ES-I3 (cell line): Measurements from ENCODE around the gene CYP4F12.

ENCODE experiments used
- H3K36me3 ChIP-seq: 2 replicates; pipeline ENCODE4 v1.6.1; 2013; ENCODE audit warnings: mild to moderate bottlenecking, low read length, control low read depth, moderate library complexity; ENCODE audit not compliant: insufficient read depth
- H3K4me1 ChIP-seq: 2 replicates; pipeline ENCODE4 v1.6.1; 2013; ENCODE audit warnings: mild to moderate bottlenecking, control low read depth, low read length; ENCODE audit not compliant: insufficient read depth
- H3K9ac ChIP-seq: 2 replicates; pipeline ENCODE4 v1.6.1; 2013; ENCODE audit warnings: low read depth, mild to moderate bottlenecking, low read length, moderate library complexity
- H3K9me3 ChIP-seq: 2 replicates; pipeline ENCODE4 v1.6.1; 2013; ENCODE audit warnings: mild to moderate bottlenecking, low read length, moderate library complexity; ENCODE audit not compliant: control insufficient read depth, insufficient read depth

CYP4F12 gene

GRCh38 chr19:15715642-15716041 lies 42.8 kb downstream of the CYP4F12 start:
- H3K9me3 ChIP-seq: no peaks in the 10 kb centered on the region
- H3K9ac ChIP-seq: no peak overlapping the region
- no peaks in the 10 kb centered on the region for H3K4me1 ChIP-seq
- H3K36me3 ChIP-seq: no peaks in the 10 kb centered on the region

GRCh38 chr19:15717809-15718208 lies 44.9 kb downstream of the CYP4F12 start:
- no peak overlapping the region for H3K9ac ChIP-seq
- H3K36me3 ChIP-seq: no peaks in the 10 kb centered on the region
- no peaks in the 10 kb centered on the region for H3K9me3 ChIP-seq
- H3K4me1 ChIP-seq: no peaks in the 10 kb centered on the region

- Histone ChIP-seq H3K4me1 (no peaks in the 10 kb centered on the region), H3K9ac (no peak overlapping the region), H3K9me3 (no peaks in the 10 kb centered on the region), H3K36me3 (no peaks in the 10 kb centered on the region)
Measured at GRCh38 chr19:15721268-15721667, 48.4 kb downstream of the CYP4F12 start.

- H3K4me1 ChIP-seq: no peaks in the 10 kb centered on the region
- no peaks in the 10 kb centered on the region for H3K36me3 ChIP-seq
- H3K9me3 ChIP-seq: no peaks in the 10 kb centered on the region
- no peak overlapping the region for H3K9ac ChIP-seq
Measured at GRCh38 chr19:15722956-15723355, 50.1 kb downstream of the CYP4F12 start.

GRCh38 chr19:15727724-15728123 lies 54.8 kb downstream of the CYP4F12 start, which contains the start of gene OR10H2:
Gene OR10H2, plus strand, starts transcription at chr19:15728024. Its CDS starts 20 bp downstream, at chr19:15728044.
- Histone ChIP-seq H3K9me3 (no peaks in the 10 kb centered on the region), H3K9ac (no peak within 1 kb of the TSS)

GRCh38 chr19:15730538-15730937 lies 57.7 kb downstream of the CYP4F12 start:
- Histone ChIP-seq H3K4me1 (no peaks in the 10 kb centered on the region), H3K9ac (no peak overlapping the region), H3K9me3 (no peaks in the 10 kb centered on the region), H3K36me3 (no peaks in the 10 kb centered on the region)

More at GRCh38 chr19:15727724-15728123, 54.8 kb downstream of the CYP4F12 start, which contains the start of gene OR10H2:
- Histone ChIP-seq H3K36me3 (no peaks in the 10 kb centered on the region), H3K4me1 (no peaks in the 10 kb centered on the region)

GRCh38 chr19:15732388-15732787 lies 59.5 kb downstream of the CYP4F12 start:
- no peaks in the 10 kb centered on the region for H3K4me1 ChIP-seq
- H3K9ac ChIP-seq: no peak overlapping the region
- H3K36me3 ChIP-seq: no peaks in the 10 kb centered on the region
- H3K9me3 ChIP-seq: no peaks in the 10 kb centered on the region

GRCh38 chr19:15733895-15734294 lies 61.0 kb downstream of the CYP4F12 start:
- no peaks in the 10 kb centered on the region for H3K4me1 ChIP-seq
- H3K9ac ChIP-seq: no peak overlapping the region
- no peaks in the 10 kb centered on the region for H3K36me3 ChIP-seq
- no peaks in the 10 kb centered on the region for H3K9me3 ChIP-seq

- peaks cover 3% of the 10 kb centered on the region; the same call in 1 of the 2 replicates for H3K9me3 ChIP-seq
- no peaks in the 10 kb centered on the region for H3K4me1 ChIP-seq
- H3K9ac ChIP-seq: no peak within 1 kb of the TSS
- no peaks in the 10 kb centered on the region for H3K36me3 ChIP-seq
Measured at GRCh38 chr19:15737722-15738121, 64.8 kb downstream of the CYP4F12 start, which contains the start of gene OR10H3. Gene OR10H3, plus strand, starts transcription at chr19:15737985. Its CDS starts 3,408 bp downstream, at chr19:15741393.

- Histone ChIP-seq H3K9me3 (peaks cover 3% of the 10 kb centered on the region; the same call in 1 of the 2 replicates), H3K9ac (no peak overlapping the region), H3K4me1 (no peaks in the 10 kb centered on the region), H3K36me3 (no peaks in the 10 kb centered on the region)
Measured at GRCh38 chr19:15740785-15741184, 67.9 kb downstream of the CYP4F12 start.
